ENCODE data around the gene C5AR1. TPM values are rescaled to one million over a fixed set of nuclear protein-coding genes. Genes with fewer than 3 reads are reported as not detected.
"Not testable (repeated sequence)": the region's sequence is repeated elsewhere in the genome, so short reads cannot be mapped to it uniquely, and the experiment has no call there.

The C5AR1 gene
- total RNA-seq, 1 donor from 2014 or later = 1.0 TPM

GRCh38 chr19:47331490-47331889 lies 21.8 kb downstream of the C5AR1 start:
- DNase-seq (ENCODE audit: extremely low spot score, unreplicated experiment) = no peak
- no peaks in the 10 kb centered on the region for H3K4me1 Mint-ChIP-seq (ENCODE audit: unreplicated experiment)
- no peak for TF ChIP-seq CTCF (conservative IDR thresholded peaks at IDR 0.05)
- H3K4me3 Mint-ChIP-seq = no peak overlapping the region
- no peaks in the 10 kb centered on the region for H3K9me3 Mint-ChIP-seq
- H3K27me3 Mint-ChIP-seq = peaks cover 10% of the 10 kb centered on the region
- no peaks in the 10 kb centered on the region for H3K36me3 Mint-ChIP-seq
- no peak overlapping the region for H3K27ac Mint-ChIP-seq

DNA sequence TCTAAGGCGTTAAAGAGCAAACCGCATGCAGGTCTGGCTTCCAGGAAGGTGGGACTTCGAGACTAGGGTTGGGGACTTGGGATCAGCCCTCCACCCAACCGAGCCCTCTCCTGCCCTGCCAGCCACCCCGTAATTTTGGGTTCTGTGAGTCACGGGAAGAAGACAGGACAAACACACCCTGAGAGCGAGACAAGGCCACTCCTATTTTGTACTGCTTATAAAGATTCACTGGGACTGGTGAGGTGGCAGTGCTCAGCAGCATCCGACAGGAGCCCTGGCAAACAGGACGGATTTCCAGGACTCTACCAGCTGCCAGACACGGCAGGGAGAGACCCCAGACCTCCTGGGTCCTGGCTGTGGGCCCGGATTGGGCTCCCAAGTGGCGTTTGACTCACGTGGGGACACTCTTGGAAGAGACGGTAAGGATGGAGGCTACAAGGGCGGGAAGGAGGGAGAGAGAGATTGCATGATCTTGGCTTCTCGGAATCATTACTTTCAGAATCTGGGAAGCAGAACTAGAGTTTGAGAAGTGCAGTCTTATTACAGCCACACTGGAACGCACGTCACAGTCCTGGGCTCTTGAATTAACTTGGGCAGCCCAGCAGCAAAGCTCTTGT lies 22.4 kb downstream of the C5AR1 start, which contains the start of gene C5AR2:
Gene C5AR2, plus strand, starts transcription at position 245 of the 617 bp plus-strand sequence. CDS start 8,625 bp downstream, outside the sequence.
- no peak for DNase-seq (ENCODE audit: extremely low spot score, unreplicated experiment)
- no peak for TF ChIP-seq CTCF (conservative IDR thresholded peaks at IDR 0.05)
- H3K27ac Mint-ChIP-seq = no peak within 1 kb of the TSS

DNA sequence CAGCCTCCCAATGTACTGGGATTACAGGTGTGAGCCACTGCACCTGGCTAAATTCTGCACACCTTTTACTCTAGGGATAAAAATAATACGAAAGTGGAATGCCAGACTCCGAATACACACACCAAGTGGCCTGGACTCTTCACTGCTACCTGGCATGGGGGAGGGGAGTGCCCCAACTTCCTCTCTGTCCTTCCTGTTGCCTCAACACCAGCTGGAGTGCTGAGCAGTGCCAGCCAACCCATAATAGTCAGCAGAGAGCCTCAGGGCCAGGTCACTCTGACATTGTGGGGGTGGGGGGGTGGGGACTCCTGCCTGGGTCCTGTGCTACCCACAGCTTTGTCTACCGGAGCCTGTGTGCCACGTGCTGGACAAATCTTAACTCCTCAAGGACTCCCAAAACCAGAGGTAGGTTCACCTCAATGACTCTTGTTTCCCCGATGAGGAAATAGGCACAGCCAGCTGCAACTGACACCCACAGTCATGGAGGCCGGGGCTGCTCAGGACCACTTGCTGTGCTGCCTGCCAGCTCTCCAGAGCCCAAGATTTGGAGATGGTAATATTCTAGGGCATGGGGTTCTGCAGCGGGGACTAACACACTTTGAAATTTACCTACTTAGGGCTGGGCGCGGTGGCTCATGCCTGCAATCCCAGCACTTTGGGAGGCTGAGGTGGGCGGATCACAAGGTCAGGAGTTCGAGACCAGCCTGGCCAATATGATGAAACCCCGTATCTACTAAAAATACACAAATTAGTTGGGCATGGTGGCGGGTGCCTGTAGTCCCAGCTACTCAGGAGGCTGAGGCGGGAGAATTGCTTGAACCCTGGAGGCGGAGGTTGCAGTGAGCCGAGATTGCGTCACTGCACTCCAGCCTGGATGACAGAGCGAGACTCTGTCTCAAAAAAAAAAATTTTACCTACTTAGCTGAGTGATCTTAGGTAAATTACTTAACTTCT lies 27.4 kb downstream of the C5AR1 start:
- H3K4me3 Mint-ChIP-seq; H3K27ac Mint-ChIP-seq; H3K4me1 Mint-ChIP-seq (ENCODE audit: unreplicated experiment); H3K9me3 Mint-ChIP-seq; DNase-seq (ENCODE audit: extremely low spot score, unreplicated experiment); H3K27me3 Mint-ChIP-seq; H3K36me3 Mint-ChIP-seq: not testable (repeated sequence)

More for the DNA sequence above, 22.4 kb downstream of the C5AR1 start, which contains the start of gene C5AR2:
- no peaks in the 10 kb centered on the region for H3K36me3 Mint-ChIP-seq
- peaks cover 10% of the 10 kb centered on the region for H3K27me3 Mint-ChIP-seq
- no peaks in the 10 kb centered on the region for H3K9me3 Mint-ChIP-seq
- H3K4me1 Mint-ChIP-seq (ENCODE audit: unreplicated experiment) = no peaks in the 10 kb centered on the region
- no peak within 1 kb of the TSS for H3K4me3 Mint-ChIP-seq

- Mint-ChIP-seq H3K4me1 (ENCODE audit: unreplicated experiment) (no peaks in the 10 kb centered on the region), H3K27ac (no peak overlapping the region), H3K36me3 (no peaks in the 10 kb centered on the region), H3K9me3 (no peaks in the 10 kb centered on the region), H3K27me3 (no peaks in the 10 kb centered on the region), H3K4me3 (no peak overlapping the region)
- DNase-seq (ENCODE audit: extremely low spot score, unreplicated experiment) = no peak
- no peak for TF ChIP-seq CTCF (conservative IDR thresholded peaks at IDR 0.05)
Observed at GRCh38 chr19:47339196-47339880, 29.7 kb downstream of the C5AR1 start.

- H3K9me3 Mint-ChIP-seq = no peaks in the 10 kb centered on the region
- H3K27me3 Mint-ChIP-seq = no peaks in the 10 kb centered on the region
- H3K36me3 Mint-ChIP-seq = no peaks in the 10 kb centered on the region
- no peaks in the 10 kb centered on the region for H3K4me1 Mint-ChIP-seq (ENCODE audit: unreplicated experiment)
- no peak overlapping the region for H3K27ac Mint-ChIP-seq
- DNase-seq (ENCODE audit: extremely low spot score, unreplicated experiment) = no peak
- TF ChIP-seq CTCF (conservative IDR thresholded peaks at IDR 0.05) = no peak
- no peak overlapping the region for H3K4me3 Mint-ChIP-seq
Observed at GRCh38 chr19:47340477-47341208, 31.0 kb downstream of the C5AR1 start.
